AG10803 (cell line): ENCODE measurements around the gene FCHSD2.
A peak's percentile ranks its signal among the peaks of the same experiment; 100 is the strongest.

Experiments
- DNase-seq: peaks from one replicate; pipeline ENCODE4 v3.0.0; 2010; ENCODE audit warnings: low read depth
- H3K4me3 ChIP-seq: 2 replicates; pipeline ENCODE4 v1.5.1; 2011; ENCODE audit warnings: mild to moderate bottlenecking, low read length, control low read depth
- TF ChIP-seq, protein P1 (sequence below): conservative IDR thresholded peaks from 2 replicates; pipeline ENCODE4 v1.5.1; 2011; ENCODE audit warnings: mild to moderate bottlenecking, low read length, control low read depth, inconsistent platforms

FCHSD2 gene

DNA sequence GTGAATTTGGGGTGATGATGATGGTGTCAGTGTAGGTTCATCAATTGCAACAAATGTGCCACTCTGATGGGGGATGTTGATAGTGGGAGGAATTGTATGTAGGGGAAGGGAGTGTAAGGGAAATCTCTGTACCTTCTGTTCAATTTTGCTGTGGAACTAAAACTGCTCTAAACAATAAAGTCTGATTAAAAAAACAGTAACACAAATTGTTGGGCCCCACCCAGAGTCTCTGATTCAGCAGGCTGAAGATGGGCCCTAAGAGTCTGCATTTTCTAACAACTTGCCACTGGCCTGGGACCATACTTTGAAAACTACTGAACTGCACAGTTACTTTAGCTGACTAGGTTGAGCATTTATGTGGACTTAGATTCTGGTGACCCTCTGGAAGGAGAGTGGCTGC is 214.7 kb downstream of the FCHSD2 start:
- no peak overlapping the region for H3K4me3 ChIP-seq
- DNase-seq, result no peak
- TF ChIP-seq, protein P1, sequence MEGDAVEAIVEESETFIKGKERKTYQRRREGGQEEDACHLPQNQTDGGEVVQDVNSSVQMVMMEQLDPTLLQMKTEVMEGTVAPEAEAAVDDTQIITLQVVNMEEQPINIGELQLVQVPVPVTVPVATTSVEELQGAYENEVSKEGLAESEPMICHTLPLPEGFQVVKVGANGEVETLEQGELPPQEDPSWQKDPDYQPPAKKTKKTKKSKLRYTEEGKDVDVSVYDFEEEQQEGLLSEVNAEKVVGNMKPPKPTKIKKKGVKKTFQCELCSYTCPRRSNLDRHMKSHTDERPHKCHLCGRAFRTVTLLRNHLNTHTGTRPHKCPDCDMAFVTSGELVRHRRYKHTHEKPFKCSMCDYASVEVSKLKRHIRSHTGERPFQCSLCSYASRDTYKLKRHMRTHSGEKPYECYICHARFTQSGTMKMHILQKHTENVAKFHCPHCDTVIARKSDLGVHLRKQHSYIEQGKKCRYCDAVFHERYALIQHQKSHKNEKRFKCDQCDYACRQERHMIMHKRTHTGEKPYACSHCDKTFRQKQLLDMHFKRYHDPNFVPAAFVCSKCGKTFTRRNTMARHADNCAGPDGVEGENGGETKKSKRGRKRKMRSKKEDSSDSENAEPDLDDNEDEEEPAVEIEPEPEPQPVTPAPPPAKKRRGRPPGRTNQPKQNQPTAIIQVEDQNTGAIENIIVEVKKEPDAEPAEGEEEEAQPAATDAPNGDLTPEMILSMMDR, result no peak

DNA sequence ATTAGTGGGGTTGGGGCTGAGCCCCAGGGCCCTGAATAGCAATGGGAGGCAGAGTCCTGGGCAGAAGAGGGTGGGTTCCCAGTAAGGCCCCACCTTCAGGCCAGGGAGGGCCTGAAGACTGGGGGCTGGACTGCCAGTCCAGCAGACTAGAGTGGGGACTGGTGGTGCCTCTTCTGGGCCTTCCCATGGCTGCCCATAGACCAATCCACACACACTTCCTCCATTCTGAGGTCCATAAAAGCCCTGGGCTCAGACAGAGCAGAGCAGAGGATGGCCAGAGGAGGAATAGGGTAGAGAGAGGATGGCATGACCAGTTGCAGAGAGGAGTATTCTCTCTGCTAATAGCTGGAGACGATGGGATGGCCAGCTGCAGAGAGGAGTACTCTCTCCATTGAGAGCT is 216.0 kb downstream of the FCHSD2 start:
- DNase-seq, result no peak

DNA sequence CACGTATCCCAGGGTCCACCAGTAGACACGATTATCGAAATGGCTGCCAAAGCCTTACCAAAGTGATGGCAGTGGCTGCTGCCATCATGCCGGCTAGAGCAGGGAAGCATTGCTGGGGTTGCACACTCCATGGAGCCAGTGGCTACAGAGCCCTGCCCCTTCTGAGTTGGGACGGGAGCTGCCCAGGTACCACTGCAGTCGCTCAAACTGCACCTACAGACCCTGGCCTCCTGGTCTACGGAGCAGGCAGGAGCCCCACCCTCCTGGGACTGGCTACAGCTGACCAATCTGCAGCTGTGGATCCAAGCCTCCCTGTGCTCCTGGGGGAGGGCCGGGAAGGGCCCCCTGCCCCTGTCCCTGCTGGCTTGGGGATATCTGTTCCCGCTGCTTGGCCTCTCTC is 216.5 kb downstream of the FCHSD2 start:
- no peak overlapping the region for H3K4me3 ChIP-seq
- TF ChIP-seq, protein P1, result no peak

More for the DNA sequence above, 216.0 kb downstream of the FCHSD2 start:
- no peak overlapping the region for H3K4me3 ChIP-seq
- TF ChIP-seq, protein P1, result no peak

DNA sequence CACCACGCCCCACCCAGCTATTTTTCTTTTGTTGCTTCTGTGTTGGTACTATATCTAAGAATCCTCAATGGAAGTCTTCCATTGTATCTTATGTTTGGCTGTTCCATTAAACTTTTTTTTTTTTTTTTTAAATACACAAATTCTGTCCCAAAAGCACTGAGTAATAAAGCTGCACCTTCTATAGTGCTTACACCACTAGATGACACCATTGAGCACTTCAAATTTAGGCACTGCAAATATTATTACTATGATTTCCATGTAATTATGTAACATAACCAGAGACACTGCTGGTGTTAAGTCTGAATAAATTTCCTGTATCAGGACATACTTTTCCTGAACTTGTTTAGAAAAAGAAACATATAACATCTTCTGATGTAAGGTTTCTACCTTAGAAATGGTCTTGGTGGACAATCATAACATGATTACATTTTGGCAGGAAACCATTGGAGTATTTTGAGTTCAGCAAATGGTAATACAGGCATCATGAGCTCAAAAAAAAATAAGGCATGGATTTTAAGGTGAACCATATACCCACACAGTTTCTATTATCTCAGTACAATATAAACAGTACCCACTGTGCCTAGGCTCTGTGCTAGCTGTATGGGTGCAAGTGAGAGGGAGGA is 217.4 kb downstream of the FCHSD2 start:
- TF ChIP-seq, protein P1, result peak; percentile 76
- peak; percentile 64 for DNase-seq
- no peak overlapping the region for H3K4me3 ChIP-seq

More for the DNA sequence above, 216.5 kb downstream of the FCHSD2 start:
- DNase-seq, result no peak

DNA sequence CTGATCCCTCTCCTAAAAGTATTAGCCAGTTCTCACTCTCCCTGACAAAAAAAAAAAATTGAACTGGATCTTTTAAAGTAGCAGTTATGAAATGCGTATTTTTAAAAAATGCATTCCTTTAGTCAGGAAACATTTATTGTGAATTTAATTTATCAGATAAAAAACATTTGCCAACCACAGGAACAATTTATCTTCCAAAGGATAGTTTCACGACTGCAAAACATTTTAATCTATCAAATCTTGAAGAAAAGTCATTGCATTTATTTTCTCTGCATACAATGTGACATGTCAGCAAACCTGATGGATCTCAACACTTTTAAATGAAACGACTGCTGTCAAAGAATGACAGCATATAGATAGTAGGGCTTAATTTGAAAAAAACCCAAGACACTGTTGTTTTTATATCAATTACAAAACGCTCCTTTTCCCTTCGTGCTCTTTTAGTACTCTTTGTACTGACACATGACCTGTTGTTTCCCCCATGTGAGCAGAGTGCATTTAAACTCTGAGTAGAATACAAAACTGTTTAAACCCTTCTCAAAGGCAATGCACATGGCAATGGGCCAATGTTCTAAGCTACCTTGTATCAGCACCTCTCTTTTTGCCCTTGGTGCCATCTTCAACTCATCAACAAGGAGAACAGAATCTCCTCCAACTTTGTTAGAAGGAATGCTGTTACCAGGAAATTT is 220.9 kb downstream of the FCHSD2 start:
- DNase-seq, result no peak
- no peak overlapping the region for H3K4me3 ChIP-seq
- TF ChIP-seq, protein P1, result no peak

DNA sequence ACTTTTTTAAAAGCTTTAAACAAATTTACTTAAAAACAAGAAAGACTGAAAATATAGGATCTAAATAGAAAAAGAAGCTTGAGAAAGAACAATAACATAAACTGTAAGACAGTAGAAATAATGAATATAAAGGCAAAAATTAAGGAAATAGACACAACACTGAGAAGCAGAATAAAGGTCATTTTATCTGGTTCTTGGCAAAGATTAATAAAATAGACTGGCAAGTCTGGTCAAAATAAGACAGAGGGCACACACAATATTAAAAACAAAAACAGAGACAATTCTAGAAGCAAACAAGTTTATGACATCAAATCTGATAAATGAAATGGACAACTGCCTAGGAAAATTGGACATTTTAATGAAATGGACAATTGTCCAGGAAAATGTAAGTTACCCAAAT is 222.1 kb downstream of the FCHSD2 start:
- TF ChIP-seq, protein P1, result no peak
- no peak overlapping the region for H3K4me3 ChIP-seq
- DNase-seq, result no peak

DNA sequence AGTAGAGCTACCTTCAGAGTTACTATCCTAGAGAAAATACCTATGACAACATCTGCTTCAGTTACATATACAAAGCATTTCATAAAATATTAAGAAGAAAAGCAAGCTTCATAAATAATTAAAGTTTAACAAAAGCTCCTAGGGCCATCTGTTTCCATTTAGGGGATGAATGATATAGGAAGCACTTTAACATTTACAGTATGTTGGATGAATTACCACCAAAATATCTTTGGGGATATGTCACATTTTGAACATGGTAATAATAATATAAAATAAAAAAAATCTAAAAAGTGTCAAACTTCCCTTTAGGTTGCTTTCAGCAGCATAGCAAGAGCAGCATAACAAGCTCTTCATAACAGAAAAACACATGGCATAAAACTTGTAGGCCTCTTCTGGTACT is 223.3 kb downstream of the FCHSD2 start:
- TF ChIP-seq, protein P1, result no peak
- peak; percentile 17 for DNase-seq
- H3K4me3 ChIP-seq, result no peak overlapping the region
